Neuron (in vitro differentiated cells): ENCODE results near the gene CADPS2.
"Not testable (repeated sequence)": the region's sequence is repeated elsewhere in the genome, so short reads cannot be mapped to it uniquely, and the experiment has no call there.

Experiments used
- H2AFZ ChIP-seq: one replicate; pipeline ENCODE4 v1.6.1; 2013; ENCODE audit warnings: low read depth, mild to moderate bottlenecking, inconsistent platforms, low read length, moderate library complexity
- H3K27me3 ChIP-seq: one replicate; pipeline ENCODE4 v1.6.1; 2013; ENCODE audit warnings: low read length; ENCODE audit not compliant: insufficient read depth
- H3K36me3 ChIP-seq: one replicate; pipeline ENCODE4 v1.6.1; 2013; ENCODE audit warnings: low read length; ENCODE audit not compliant: insufficient read depth
- H3K4me1 ChIP-seq: one replicate; pipeline ENCODE4 v1.6.1; 2013; ENCODE audit warnings: low read length; ENCODE audit not compliant: insufficient read depth
- H3K4me3 ChIP-seq: 2 replicates; pipeline ENCODE4 v1.5.1; 2013; ENCODE audit warnings: mild to moderate bottlenecking, low read length, moderate library complexity
- H3K9me3 ChIP-seq: one replicate; pipeline ENCODE4 v1.6.1; 2013; ENCODE audit warnings: low read length

CADPS2 gene

DNA sequence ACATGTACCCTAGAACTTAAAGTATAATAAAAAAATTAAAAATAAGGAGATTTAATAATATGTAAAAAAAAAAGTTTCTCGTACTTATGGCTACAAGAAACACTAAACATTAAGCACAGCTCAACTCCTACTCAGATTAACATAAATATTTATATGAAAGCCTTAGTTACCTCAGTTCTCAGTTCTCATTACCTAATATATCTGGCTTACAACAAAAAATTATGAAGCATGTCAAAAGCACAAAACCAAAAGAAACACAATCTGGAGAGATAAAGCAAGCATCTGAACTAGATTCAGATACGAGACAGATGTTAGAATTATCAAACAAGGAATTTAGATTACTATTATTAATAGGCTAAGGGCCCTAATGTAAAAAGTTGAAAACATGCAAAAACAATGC is 227.4 kb downstream of the CADPS2 start:
- Histone ChIP-seq H2AFZ (no peak overlapping the region), H3K4me3 (no peak overlapping the region), H3K4me1 (no peaks in the 10 kb centered on the region), H3K9me3 (no peaks in the 10 kb centered on the region), H3K27me3 (no peaks in the 10 kb centered on the region), H3K36me3 (no peaks in the 10 kb centered on the region)

DNA sequence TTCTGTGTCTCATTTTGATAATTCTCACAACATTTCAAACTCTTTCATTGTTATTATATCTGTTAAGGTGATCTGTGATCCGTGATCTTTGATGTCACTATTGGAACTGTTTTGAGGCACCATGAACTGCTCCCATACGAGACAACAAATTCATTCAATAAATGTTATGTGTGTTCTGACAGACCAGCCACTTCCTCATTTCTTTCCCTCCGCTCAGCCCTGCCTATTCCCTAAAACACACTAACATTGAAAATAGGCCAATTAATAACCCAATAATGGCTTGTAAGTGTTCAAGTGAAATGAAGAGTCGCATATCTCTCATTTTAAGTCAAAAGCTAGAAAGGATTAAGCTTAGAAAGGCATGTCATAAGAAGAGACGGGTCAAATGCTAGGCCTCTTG is 232.6 kb downstream of the CADPS2 start:
- Histone ChIP-seq H3K27me3 (no peaks in the 10 kb centered on the region), H3K4me3 (no peak overlapping the region), H3K9me3 (no peaks in the 10 kb centered on the region), H3K4me1 (no peaks in the 10 kb centered on the region), H3K36me3 (no peaks in the 10 kb centered on the region), H2AFZ (no peak overlapping the region)

DNA sequence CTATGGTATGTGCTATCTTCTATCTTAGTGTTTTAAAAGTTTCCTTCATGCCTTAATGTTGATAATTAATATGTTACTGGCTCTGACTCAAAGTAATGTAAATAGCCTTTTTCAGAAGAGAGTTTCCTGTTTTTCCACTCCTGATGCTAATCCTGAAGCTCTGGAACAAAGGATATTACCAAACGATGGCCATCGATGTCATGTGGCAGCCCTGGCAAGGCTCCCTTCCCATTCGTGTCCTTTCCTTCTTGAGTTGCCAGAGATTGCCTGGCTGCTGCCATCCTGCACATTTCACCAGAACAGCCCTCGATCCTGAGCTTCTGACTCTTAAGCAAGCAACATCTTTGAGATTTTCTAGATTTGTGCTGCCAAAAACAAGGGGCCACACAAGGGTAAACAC is 233.4 kb downstream of the CADPS2 start:
- no peaks in the 10 kb centered on the region for H3K9me3 ChIP-seq
- H3K36me3 ChIP-seq: no peaks in the 10 kb centered on the region
- no peaks in the 10 kb centered on the region for H3K27me3 ChIP-seq
- no peak overlapping the region for H2AFZ ChIP-seq
- H3K4me1 ChIP-seq: no peaks in the 10 kb centered on the region
- H3K4me3 ChIP-seq: no peak overlapping the region

DNA sequence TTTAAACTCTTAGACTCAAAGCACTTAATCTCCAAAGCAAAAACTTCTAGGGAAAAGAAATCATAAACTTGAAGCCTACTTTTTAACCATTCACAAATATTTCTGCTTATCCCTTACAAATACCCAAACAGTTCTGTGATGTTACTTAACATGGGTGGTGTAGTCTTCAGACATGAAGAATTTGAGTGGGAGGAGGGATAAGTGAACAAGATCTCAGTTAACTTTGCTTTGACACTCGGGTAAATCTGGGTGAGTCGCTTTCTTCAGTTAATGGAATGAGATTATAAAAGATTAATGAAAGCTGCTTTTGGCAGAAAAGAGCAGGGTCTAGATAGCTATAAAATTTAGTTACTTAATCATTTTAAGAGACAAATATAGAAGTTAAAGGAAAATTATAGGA is 234.8 kb downstream of the CADPS2 start:
- Histone ChIP-seq H3K4me3 (no peak overlapping the region), H2AFZ (no peak overlapping the region), H3K9me3 (no peaks in the 10 kb centered on the region), H3K36me3 (no peaks in the 10 kb centered on the region), H3K4me1 (no peaks in the 10 kb centered on the region), H3K27me3 (no peaks in the 10 kb centered on the region)

DNA sequence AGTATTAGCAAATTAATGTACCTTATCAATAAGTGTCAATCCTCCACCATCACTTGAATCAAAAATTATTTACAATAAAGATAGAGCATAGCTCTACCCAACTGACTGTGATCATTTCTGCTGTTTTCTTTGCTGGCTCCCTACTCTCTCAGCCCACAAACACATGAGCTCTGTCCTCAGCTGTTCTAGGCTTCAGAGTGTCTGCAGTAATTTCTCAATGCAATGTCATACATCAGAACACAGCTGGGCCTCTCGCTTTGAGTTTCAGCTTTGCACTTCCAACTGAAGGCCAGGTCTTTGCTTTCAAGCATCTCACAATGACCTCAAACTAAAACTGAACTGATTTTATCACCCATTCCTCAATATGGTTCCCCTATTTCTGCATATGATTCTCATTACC is 243.0 kb downstream of the CADPS2 start:
- H3K27me3 ChIP-seq: no peaks in the 10 kb centered on the region

DNA sequence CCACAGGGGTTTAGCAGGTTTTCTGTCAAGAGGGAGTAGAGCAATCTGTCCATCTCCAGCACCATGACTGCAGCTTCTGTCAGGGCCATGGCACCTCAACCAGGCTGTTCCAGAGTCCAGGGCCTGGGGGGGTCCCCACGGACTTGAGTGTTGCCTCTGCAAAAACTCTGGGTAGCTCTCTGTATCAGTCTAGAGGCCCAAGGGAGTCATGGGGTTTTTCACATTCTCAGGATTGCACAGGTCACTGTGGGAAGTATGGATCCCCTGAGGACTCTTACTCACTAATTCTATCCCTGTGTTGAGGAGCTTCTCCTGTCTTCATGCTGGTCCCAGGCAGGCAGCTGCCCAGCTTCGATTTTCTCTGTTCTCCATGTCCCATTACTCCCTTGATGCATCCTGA is 247.8 kb downstream of the CADPS2 start:
- no peaks in the 10 kb centered on the region for H3K9me3 ChIP-seq
- H3K27me3 ChIP-seq: no peaks in the 10 kb centered on the region
- no peaks in the 10 kb centered on the region for H3K4me1 ChIP-seq
- no peak overlapping the region for H3K4me3 ChIP-seq
- H2AFZ ChIP-seq: no peak overlapping the region
- no peaks in the 10 kb centered on the region for H3K36me3 ChIP-seq

More for the DNA sequence above, 243.0 kb downstream of the CADPS2 start:
- Histone ChIP-seq H3K36me3 (no peaks in the 10 kb centered on the region), H3K4me1 (no peaks in the 10 kb centered on the region), H3K9me3 (no peaks in the 10 kb centered on the region), H3K4me3 (no peak overlapping the region), H2AFZ (no peak overlapping the region)

DNA sequence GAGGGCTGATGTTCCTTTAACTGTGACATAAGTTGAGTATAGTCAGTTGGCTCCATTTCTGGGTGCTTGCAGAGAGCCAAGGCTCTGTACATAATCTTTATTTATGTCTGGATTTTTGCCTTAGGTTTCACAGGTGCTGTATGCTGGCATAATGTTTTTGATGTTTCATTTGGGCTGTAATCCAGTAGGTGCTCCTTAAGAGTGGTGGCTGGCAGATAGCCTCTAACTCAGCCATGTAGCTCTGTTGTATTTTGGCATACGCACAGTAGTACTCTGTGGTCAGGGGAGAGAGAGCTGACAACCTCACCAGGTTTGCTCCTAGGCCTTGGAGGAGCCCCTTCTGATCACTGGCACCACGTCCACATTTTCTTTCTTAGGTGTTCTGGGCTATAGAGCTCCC is 248.5 kb downstream of the CADPS2 start:
- H3K4me3 ChIP-seq: no peak overlapping the region
- H3K9me3 ChIP-seq: no peaks in the 10 kb centered on the region
- no peaks in the 10 kb centered on the region for H3K27me3 ChIP-seq
- H2AFZ ChIP-seq: no peak overlapping the region
- H3K36me3 ChIP-seq: no peaks in the 10 kb centered on the region
- H3K4me1 ChIP-seq: no peaks in the 10 kb centered on the region

DNA sequence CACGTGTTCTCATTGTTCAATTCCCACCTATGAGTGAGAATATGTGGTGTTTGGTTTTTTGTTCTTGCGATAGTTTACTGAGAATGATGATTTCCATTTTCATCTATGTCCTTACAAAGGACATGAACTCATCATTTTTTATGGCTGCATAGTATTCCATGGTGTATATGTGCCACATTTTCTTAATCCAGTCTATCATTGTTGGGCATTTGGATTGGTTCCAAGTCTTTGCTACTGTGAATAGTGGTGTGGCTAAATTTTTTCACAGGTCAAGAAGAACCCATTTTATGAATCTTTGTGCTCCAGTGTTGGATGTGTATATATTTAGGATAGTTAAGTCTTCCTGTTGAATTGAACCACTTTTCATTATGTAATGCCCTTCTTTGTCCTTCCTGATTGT is 250.8 kb downstream of the CADPS2 start:
- not testable (repeated sequence) for H2AFZ ChIP-seq, H3K4me3 ChIP-seq, H3K9me3 ChIP-seq, H3K27me3 ChIP-seq, H3K4me1 ChIP-seq, H3K36me3 ChIP-seq

DNA sequence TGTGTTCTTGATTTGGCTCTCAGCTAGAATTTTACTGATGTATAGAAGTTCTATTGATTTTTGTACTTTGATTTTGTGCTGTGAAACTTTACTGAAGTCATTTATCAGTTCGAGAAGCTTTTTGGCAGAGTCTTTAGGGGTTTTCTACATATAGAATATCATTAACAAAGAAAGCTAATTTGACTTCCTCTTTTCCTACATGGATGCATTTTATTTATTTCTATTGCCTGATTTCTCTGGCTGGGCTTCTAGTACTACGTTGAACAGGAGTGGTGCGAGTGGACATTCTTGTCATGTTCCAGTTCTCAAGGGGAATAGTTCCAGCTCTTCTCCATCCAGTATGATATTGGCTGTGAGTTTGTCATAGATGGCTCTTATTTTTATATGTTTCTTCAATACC is 252.8 kb downstream of the CADPS2 start:
- no peaks in the 10 kb centered on the region for H3K4me1 ChIP-seq
- H3K4me3 ChIP-seq: no peak overlapping the region
- no peak overlapping the region for H2AFZ ChIP-seq

DNA sequence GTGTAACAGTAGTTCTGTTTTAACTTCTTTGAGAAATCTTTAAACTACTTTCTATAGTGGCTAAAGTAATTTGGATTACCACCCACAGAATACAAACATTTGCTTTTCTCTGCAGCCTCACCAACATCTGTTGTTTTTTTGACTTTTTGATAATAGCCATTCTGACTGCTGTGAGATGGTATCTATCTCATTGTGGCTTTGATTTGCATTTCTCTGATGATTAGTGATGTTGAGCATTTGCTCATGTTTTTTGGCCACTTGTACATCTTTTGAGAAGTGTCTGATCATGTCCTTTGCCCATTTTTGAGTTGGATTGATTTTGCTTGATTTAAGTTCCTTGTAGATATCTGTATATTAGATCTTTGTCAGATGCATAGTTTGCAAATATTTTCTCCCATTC is 254.0 kb downstream of the CADPS2 start:
- no peaks in the 10 kb centered on the region for H3K36me3 ChIP-seq
- no peaks in the 10 kb centered on the region for H3K4me1 ChIP-seq
- H3K4me3 ChIP-seq: no peak overlapping the region
- H3K9me3 ChIP-seq: no peaks in the 10 kb centered on the region
- H3K27me3 ChIP-seq: no peaks in the 10 kb centered on the region
- no peak overlapping the region for H2AFZ ChIP-seq

More for the DNA sequence above, 252.8 kb downstream of the CADPS2 start:
- Histone ChIP-seq H3K36me3 (no peaks in the 10 kb centered on the region), H3K9me3 (no peaks in the 10 kb centered on the region), H3K27me3 (no peaks in the 10 kb centered on the region)

DNA sequence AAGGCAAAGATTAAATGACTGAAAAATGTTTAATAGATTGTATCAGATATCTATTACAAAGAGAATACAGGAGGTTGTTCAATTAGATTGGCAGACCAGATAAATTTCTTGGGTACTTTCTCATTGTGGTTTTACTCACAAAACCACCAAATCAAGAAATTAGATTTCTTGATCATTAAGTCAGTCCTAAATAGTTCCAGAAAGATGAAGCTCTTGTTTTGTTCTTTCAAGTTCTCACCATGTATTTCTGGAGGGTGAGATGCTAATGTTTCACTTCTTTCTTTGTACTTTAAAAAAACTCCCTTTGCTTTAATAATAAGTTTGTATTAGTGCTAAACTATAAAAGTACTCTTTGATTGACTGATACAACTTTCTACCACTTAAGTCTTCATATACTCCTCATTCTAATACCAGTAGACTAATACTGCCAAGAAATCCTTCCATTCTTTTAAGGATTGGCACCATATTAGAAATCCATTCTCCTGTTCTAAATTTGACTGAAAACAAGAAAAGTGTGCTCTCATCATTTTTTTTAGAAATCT is 256.8 kb downstream of the CADPS2 start:
- Histone ChIP-seq H3K36me3 (no peaks in the 10 kb centered on the region), H3K9me3 (no peaks in the 10 kb centered on the region), H3K4me1 (no peaks in the 10 kb centered on the region), H3K27me3 (no peaks in the 10 kb centered on the region), H3K4me3 (no peak overlapping the region), H2AFZ (no peak overlapping the region)

DNA sequence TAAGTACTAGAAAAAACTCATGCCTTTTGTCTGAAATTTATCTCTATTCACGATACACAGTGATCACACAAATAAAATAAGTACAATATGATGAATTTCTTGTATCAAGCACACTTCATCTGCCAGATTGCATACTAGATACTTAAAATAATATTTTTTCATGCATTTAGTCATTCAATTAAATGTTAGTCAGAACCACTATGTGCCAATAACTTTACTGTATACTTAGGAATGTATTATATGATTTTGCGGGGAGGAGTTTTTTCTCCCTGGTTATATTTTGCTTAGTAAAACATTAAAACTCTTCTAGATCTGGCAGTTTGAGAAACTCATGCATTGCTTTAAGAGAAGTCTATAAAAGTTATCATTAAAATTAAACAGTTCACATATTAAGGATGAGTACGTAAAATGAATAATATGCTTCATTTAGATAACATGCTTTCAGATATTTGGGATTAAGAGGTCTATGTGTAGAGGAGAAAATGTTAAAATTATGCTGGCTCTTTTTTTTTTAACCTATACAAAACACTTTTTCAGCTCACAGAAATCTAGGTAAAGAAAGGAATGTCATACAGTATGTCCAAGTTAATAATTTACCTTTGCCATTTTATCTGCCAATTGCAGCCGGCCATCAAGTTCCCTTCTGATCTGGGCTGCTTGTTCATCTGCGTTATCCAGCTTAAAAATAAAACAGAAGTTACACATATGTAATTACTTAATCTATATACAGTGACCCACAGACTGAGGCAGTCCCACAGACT is 257.4 kb downstream of the CADPS2 start:
- Histone ChIP-seq H2AFZ (no peak overlapping the region), H3K9me3 (no peaks in the 10 kb centered on the region), H3K4me1 (no peaks in the 10 kb centered on the region), H3K36me3 (no peaks in the 10 kb centered on the region), H3K4me3 (no peak overlapping the region), H3K27me3 (no peaks in the 10 kb centered on the region)

DNA sequence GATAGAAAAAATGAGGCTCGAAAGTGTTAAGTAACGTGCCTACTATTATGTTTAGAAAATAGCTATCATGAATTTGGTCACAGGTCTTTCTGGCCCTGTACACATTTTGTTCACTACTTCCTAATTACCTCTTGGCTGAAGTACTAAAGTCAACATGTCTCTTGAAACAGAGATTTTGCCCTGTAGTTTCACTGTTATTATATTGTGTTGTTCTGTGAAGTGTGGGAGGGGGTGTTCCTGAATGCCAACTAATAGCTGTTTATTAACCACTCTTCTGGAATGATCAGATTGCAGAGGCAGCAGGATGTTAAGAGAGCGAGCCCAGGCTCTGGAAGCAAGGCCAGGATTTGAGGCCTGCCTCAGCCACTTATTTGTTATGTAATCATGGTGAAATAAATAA is 259.5 kb downstream of the CADPS2 start:
- H3K4me1 ChIP-seq: no peaks in the 10 kb centered on the region
- H3K36me3 ChIP-seq: no peaks in the 10 kb centered on the region
- no peaks in the 10 kb centered on the region for H3K27me3 ChIP-seq
- no peak overlapping the region for H3K4me3 ChIP-seq
- no peaks in the 10 kb centered on the region for H3K9me3 ChIP-seq
- H2AFZ ChIP-seq: no peak overlapping the region

DNA sequence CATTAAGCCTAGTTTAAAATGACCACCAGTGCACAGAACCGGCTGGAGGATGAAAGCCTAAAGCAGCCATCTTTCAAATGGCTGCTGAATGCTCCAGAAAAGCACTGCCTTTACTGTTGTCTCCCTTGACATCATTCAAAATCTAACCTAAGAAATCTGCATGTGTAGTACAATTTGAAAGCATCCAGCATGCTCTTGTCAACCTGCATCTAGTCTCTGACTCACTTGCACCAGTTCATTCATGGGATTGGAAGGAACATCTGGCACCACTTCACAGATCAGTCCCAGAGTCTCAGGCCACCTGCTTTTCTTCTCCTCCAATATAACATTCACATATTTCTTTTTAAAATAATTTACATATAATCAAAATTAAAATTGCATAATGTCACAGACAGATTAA is 263.6 kb downstream of the CADPS2 start:
- H3K4me3 ChIP-seq: no peak overlapping the region
- H2AFZ ChIP-seq: no peak overlapping the region
- no peaks in the 10 kb centered on the region for H3K9me3 ChIP-seq
- H3K27me3 ChIP-seq: no peaks in the 10 kb centered on the region
- no peaks in the 10 kb centered on the region for H3K36me3 ChIP-seq
- peaks cover 3% of the 10 kb centered on the region for H3K4me1 ChIP-seq
